GM23338 (cell line): ENCODE measurements around the gene NELFE. TPM values are rescaled to one million over a fixed set of nuclear protein-coding genes. Genes with fewer than 3 reads are reported as not detected.
A peak's percentile ranks its signal among the peaks of the same experiment; 100 is the strongest.

Experiments
- ATAC-seq: fragments of 200-7000 bp; cut with Tn5 transposase; 3 replicates; pipeline ENCODE4 v1.9.1; 2020
- DNase-seq: peaks from one replicate; pipeline ENCODE4 v3.0.0-alpha.2; 2015; ENCODE audit warnings: low spot score
- H2AFZ ChIP-seq: fragments of 200-600 bp; sonication (generic); 2 replicates; pipeline ENCODE4 v1.8.0; 2016; ENCODE audit warnings: antibody characterized with exemption, mild to moderate bottlenecking, moderate library complexity
- H3F3A ChIP-seq: fragments of 200-600 bp; sonication (generic); replicated peaks from 2 replicates; pipeline ENCODE4 v1.8.0; 2017; ENCODE audit warnings: antibody characterized with exemption, mixed run types, low read depth
- H3K27ac ChIP-seq: fragments of 200-600 bp; sonication (generic); 2 replicates; pipeline ENCODE4 v1.6.1; 2016; ENCODE audit warnings: low read depth
- H3K27me3 ChIP-seq: fragments of 200-600 bp; sonication (generic); 2 replicates; pipeline ENCODE4 v1.8.0; 2016; ENCODE audit warnings: mild to moderate bottlenecking, mixed run types, moderate library complexity; ENCODE audit not compliant: insufficient read depth
- H3K36me3 ChIP-seq: fragments of 200-600 bp; sonication (generic); 2 replicates; pipeline ENCODE4 v1.8.0; 2016; ENCODE audit warnings: mild to moderate bottlenecking; ENCODE audit not compliant: insufficient read depth
- H3K4me1 ChIP-seq: fragments of 200-600 bp; sonication (generic); 2 replicates; pipeline ENCODE4 v1.8.0; 2016; ENCODE audit warnings: mild to moderate bottlenecking, moderate library complexity; ENCODE audit not compliant: insufficient read depth
- H3K4me2 ChIP-seq: fragments of 200-600 bp; sonication (generic); 2 replicates; pipeline ENCODE4 v1.7.1; 2017; ENCODE audit warnings: mixed run types
- H3K4me3 ChIP-seq: fragments of 200-600 bp; sonication (generic); 2 replicates; pipeline ENCODE4 v1.6.1; 2016; ENCODE audit warnings: mixed run types
- H3K79me2 ChIP-seq: fragments of 200-600 bp; sonication (generic); replicated peaks from 2 replicates; pipeline ENCODE4 v1.8.0; 2017; ENCODE audit warnings: mild to moderate bottlenecking; ENCODE audit not compliant: insufficient read depth
- H3K9me2 ChIP-seq: fragments of 200-600 bp; sonication (generic); 2 replicates; pipeline ENCODE4 v1.8.0; 2017; ENCODE audit not compliant: insufficient read depth
- H4K20me1 ChIP-seq: fragments of 200-600 bp; sonication (generic); replicated peaks from 2 replicates; pipeline ENCODE4 v1.8.0; 2017; ENCODE audit warnings: mild to moderate bottlenecking; ENCODE audit not compliant: insufficient read depth
- H3K27ac Mint-ChIP-seq: 2 replicates; pipeline ENCODE4 v1.8.0; 2020; ENCODE audit warnings: inconsistent platforms, mild to moderate bottlenecking, moderate library complexity, mixed read lengths
- H3K27me3 Mint-ChIP-seq: 3 replicates; pipeline ENCODE4 v1.8.0; 2022; ENCODE audit warnings: low read depth, mild to moderate bottlenecking, moderate library complexity, mixed read lengths, inconsistent platforms; ENCODE audit not compliant: insufficient read depth, poor library complexity
- H3K36me3 Mint-ChIP-seq: 3 replicates; pipeline ENCODE4 v1.8.0; 2021; ENCODE audit warnings: low read depth, mild to moderate bottlenecking, inconsistent platforms, moderate library complexity, mixed read lengths
- H3K4me1 Mint-ChIP-seq: 3 replicates; pipeline ENCODE4 v1.8.0; 2020; ENCODE audit warnings: mild to moderate bottlenecking, inconsistent platforms, mixed read lengths
- H3K4me3 Mint-ChIP-seq: 3 replicates; pipeline ENCODE4 v1.8.0; 2021; ENCODE audit warnings: moderate library complexity, mild to moderate bottlenecking, inconsistent platforms, mixed read lengths
- H3K9me3 Mint-ChIP-seq: 3 replicates; pipeline ENCODE4 v1.8.0; 2020; ENCODE audit warnings: moderate library complexity, mild to moderate bottlenecking, inconsistent platforms, mixed read lengths
- CTCF ChIP-seq, 2 experiments: fragments of 200-600 bp in 1 of 2; sonication (generic) in 1 of 2; conservative IDR thresholded peaks; 2 replicates each; pipeline versions ENCODE4 v1.5.1 to v1.6.1; 2016 to 2017; ENCODE audit warnings: antibody characterized with exemption in 2 of 2, low read depth in 2 of 2, mild to moderate bottlenecking in 2 of 2, moderate library complexity in 1 of 2
- ETS1 ChIP-seq: IDR thresholded peaks from 2 replicates; pipeline ENCODE4 v1.6.1; 2016; ENCODE audit warnings: antibody characterized with exemption
- EZH2phosphoT487 ChIP-seq: fragments of 200-600 bp; sonication (generic); IDR thresholded peaks from one replicate; pipeline ENCODE4 v1.8.1; 2018; ENCODE audit warnings: antibody characterized with exemption; ENCODE audit not compliant: unreplicated experiment
- NANOG ChIP-seq: IDR thresholded peaks from 2 replicates; pipeline ENCODE4 v1.6.1; 2016; ENCODE audit warnings: antibody characterized with exemption, borderline replicate concordance
- POLR2AphosphoS5 ChIP-seq: IDR thresholded peaks from 2 replicates; pipeline ENCODE4 v1.6.1; 2016; ENCODE audit warnings: antibody characterized with exemption, low read depth
- REST ChIP-seq: IDR thresholded peaks from one replicate; pipeline ENCODE4 v1.6.1; 2018; ENCODE audit warnings: antibody characterized with exemption; ENCODE audit not compliant: unreplicated experiment
- ZNF114 ChIP-seq: fragments of 250-450 bp; sonication (Bioruptor Pico); IDR thresholded peaks from 2 replicates; pipeline ENCODE4 v1.5.0; 2020; ENCODE audit warnings: mild to moderate bottlenecking, moderate library complexity
- polyA plus RNA-seq: library from polyadenylated mRNA; unstranded; fragments of >200 nt; fragmentation: Nextera tagmentation; extraction: Ambion mirVana; gene quantifications from 2 replicates; pipeline ENCODE4 v1.2.1, GENCODE V29; 2016
- total RNA-seq: library from RNA; depleted of rRNA; stranded (reverse); fragments of >200 nt; shearing (Covaris generic); gene quantifications from 2 replicates; pipeline ENCODE4 v1.2.3, GENCODE V29; 2014

NELFE gene
- total and polyA plus RNA-seq, 2 experiments from 2014 or later, result 64.0 to 93.4 TPM

- TF ChIP-seq REST (no peak), ZNF114 (CRISPR knock-in tag) (no peak), EZH2phosphoT487 (no peak), POLR2AphosphoS5 (no peak), NANOG (no peak)
Measured at GRCh38 chr6:31952890-31953289, 5.9 kb downstream of the NELFE start (continued).

- H2AFZ ChIP-seq, result no peak overlapping the region
- no peak overlapping the region for H3K4me2 ChIP-seq
- TF ChIP-seq ETS1 (no peak), CTCF (conservative IDR thresholded peaks at IDR 0.05; ENCODE audit: low read depth in 2 of 2) (peak; percentile 83 to 89)
- peaks cover 11% of the 10 kb centered on the region for H3K27me3 Mint-ChIP-seq
- no peaks in the 10 kb centered on the region for H3K9me3 Mint-ChIP-seq
- peaks cover 20% of the 10 kb centered on the region for H3K36me3 ChIP-seq
- H3K79me2 ChIP-seq, result peaks cover 5% of the 10 kb centered on the region
- no peaks in the 10 kb centered on the region; the same call in 2 of the 3 replicates for H3K4me1 Mint-ChIP-seq
- 0 out of 2 replicates have a peak, but pooled peaks cover 6% of the 10 kb centered on the region for H3F3A ChIP-seq
- no peak overlapping the region for H3K27ac ChIP-seq
- no peaks in the 10 kb centered on the region for H3K4me1 ChIP-seq
- no peaks in the 10 kb centered on the region for H3K9me2 ChIP-seq
- peak; percentile 73 for DNase-seq
- H3K36me3 Mint-ChIP-seq, result peaks cover 48% of the 10 kb centered on the region
- H4K20me1 ChIP-seq, result no peaks in the 10 kb centered on the region; the same call in 1 of the 2 replicates
- H3K27ac Mint-ChIP-seq, result no peak overlapping the region
- H3K4me3 ChIP-seq, result no peak overlapping the region
- H3K4me3 Mint-ChIP-seq, result no peak overlapping the region
- H3K27me3 ChIP-seq, result no peaks in the 10 kb centered on the region
- ATAC-seq, result peak; percentile 93
Measured at GRCh38 chr6:31952140-31952805, 6.5 kb downstream of the NELFE start.
